GM03348 (cell line): Measurements from ENCODE around the gene MPP7.
A peak's percentile ranks its signal among the peaks of the same experiment; 100 is the strongest.
"Not testable (repeated sequence)": the region's sequence is repeated elsewhere in the genome, so short reads cannot be mapped to it uniquely, and the experiment has no call there.

ENCODE experiments used
- DNase-seq: peaks from one replicate; pipeline ENCODE4 v3.0.0; 2012; ENCODE audit warnings: low spot score

Gene MPP7

GRCh38 chr10:28302638-28303488 is at the start of gene MPP7:
TSS of gene MPP7 (minus strand) at chr10:28303064. CDS start at chr10:28238604, 64,460 bp downstream.
- DNase-seq = peak; percentile 99

GRCh38 chr10:28349892-28350291 is 47.0 kb upstream of the MPP7 start:
- DNase-seq = no peak

- DNase-seq = no peak
Observed at GRCh38 chr10:28343987-28344895, 41.4 kb upstream of the MPP7 start.

GRCh38 chr10:28343252-28343651 is 40.4 kb upstream of the MPP7 start:
- no peak for DNase-seq

- DNase-seq = not testable (repeated sequence)
Observed at GRCh38 chr10:28341679-28342078, 38.8 kb upstream of the MPP7 start.

GRCh38 chr10:28332726-28333125 is 29.9 kb upstream of the MPP7 start:
- no peak for DNase-seq

GRCh38 chr10:28331841-28332240 is 29.0 kb upstream of the MPP7 start:
- peak; percentile 68 for DNase-seq

GRCh38 chr10:28331066-28331465 is 28.2 kb upstream of the MPP7 start:
- no peak for DNase-seq

- no peak for DNase-seq
Observed at GRCh38 chr10:28328346-28328745, 25.5 kb upstream of the MPP7 start.

GRCh38 chr10:28327491-28327880 is 24.6 kb upstream of the MPP7 start:
- DNase-seq = peak; percentile 27

- DNase-seq = no peak
Observed at GRCh38 chr10:28326516-28327490, 23.9 kb upstream of the MPP7 start.

GRCh38 chr10:28320799-28321198 is 17.9 kb upstream of the MPP7 start:
- no peak for DNase-seq

GRCh38 chr10:28320090-28320489 is 17.2 kb upstream of the MPP7 start:
- no peak for DNase-seq

GRCh38 chr10:28319061-28319460 is 16.2 kb upstream of the MPP7 start:
- DNase-seq = not testable (repeated sequence)

- DNase-seq = no peak
Observed at GRCh38 chr10:28318626-28319025, 15.8 kb upstream of the MPP7 start.

- DNase-seq = no peak
Observed at GRCh38 chr10:28317760-28318159, 14.9 kb upstream of the MPP7 start.

- peak; percentile 27 for DNase-seq
Observed at GRCh38 chr10:28316696-28317095, 13.8 kb upstream of the MPP7 start.

GRCh38 chr10:28315140-28315539 is 12.3 kb upstream of the MPP7 start:
- DNase-seq = no peak

- DNase-seq = no peak
Observed at GRCh38 chr10:28314211-28314610, 11.3 kb upstream of the MPP7 start.

- DNase-seq = no peak
Observed at GRCh38 chr10:28312572-28312971, 9.7 kb upstream of the MPP7 start.

- no peak for DNase-seq
Observed at GRCh38 chr10:28311104-28311503, 8.2 kb upstream of the MPP7 start.

- no peak for DNase-seq
Observed at GRCh38 chr10:28307267-28307666, 4.4 kb upstream of the MPP7 start.
